CD1c-positive myeloid dendritic cell (primary cell): ENCODE measurements around the gene FCRL3.
"Not testable (repeated sequence)": the region's sequence is repeated elsewhere in the genome, so short reads cannot be mapped to it uniquely, and the experiment has no call there.

ENCODE experiments used
- DNase-seq: peaks from one replicate; pipeline ENCODE4 v3.0.0-alpha.2; 2016; ENCODE audit errors: extremely low spot score

Gene FCRL3

GRCh38 chr1:157700732-157701131, at the start of gene FCRL3:
Gene FCRL3, minus strand, starts transcription at chr1:157700769. Its CDS starts 280 bp downstream, at chr1:157700489.
- no peak for DNase-seq

GRCh38 chr1:157748262-157748817, 47.8 kb upstream of the FCRL3 start:
- DNase-seq: no peak

DNA sequence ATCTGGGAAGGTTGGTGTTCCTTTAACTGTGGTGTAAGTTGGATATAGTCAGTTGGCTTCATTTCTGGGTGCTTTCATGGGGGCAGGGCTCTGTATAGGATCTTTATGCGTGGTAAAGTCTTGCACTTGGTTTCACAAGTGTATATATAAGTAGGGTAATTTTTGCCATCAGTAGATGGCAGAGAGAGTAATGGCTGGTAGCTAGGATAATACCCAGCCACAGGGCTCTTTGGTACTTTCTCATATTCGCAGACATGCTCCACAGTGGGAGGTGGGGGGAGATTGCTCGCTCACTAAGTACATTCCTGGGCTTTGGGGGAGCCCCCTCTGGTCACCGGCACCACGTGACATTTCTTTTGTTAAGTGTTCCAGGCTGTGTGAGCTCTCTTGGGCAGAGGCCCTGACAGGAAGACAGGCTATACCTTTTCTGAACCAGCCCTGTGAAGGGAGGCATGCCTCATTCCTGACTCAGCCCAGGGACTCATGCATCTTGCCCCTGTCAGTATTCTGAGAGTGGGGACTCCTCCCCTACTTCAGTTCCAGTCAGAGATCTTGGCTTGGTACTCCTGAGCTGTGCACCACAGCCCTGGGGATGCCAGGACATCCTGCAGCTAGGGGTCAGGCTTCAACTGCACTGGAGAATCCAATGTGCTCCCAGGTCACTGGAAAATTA, 38.8 kb upstream of the FCRL3 start:
- DNase-seq: no peak

- not testable (repeated sequence) for DNase-seq
Observed at GRCh38 chr1:157735991-157736390, 35.4 kb upstream of the FCRL3 start.

DNA sequence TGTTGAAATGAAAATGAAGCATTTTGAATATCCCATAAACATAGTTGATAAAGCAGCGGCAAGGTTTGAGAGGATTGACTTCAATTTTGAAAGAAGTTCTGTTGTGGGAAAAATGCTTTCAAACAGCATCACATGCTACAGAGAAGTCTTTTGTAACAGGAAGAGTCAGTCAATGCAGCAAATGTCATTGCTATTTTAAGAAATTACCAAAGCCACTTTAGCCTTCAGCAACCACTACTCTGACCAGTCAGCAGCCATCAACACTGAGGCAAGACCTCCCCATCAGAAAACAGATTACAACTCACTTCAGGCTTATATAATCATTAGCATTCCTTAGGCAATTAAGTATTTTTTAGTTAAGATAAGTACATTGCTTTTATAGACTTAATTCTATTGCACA, 33.8 kb upstream of the FCRL3 start:
- DNase-seq: peak; percentile 74

DNA sequence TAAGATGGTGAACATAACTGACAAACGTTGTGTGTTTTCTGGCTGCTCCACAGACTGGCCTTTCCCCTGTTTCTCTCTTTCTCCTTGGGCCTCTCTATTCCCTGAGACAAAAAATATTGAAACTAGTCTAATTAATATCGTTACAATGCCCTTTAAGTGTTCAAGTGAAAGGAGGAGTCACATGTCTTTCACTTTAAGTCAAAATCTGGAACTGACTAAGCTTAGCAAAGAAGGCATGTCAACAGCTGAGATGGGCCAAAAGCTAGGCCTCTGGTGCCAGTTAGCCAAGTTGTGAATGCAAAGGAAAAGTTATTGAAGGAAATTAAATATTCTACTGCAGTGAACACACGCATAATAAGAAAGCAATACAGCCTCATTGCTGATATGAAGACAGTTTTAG, 32.2 kb upstream of the FCRL3 start:
- DNase-seq: no peak

GRCh38 chr1:157725221-157725577, 24.6 kb upstream of the FCRL3 start:
- DNase-seq: peak; percentile 56

GRCh38 chr1:157724537-157725220, 24.1 kb upstream of the FCRL3 start:
- DNase-seq: no peak

DNA sequence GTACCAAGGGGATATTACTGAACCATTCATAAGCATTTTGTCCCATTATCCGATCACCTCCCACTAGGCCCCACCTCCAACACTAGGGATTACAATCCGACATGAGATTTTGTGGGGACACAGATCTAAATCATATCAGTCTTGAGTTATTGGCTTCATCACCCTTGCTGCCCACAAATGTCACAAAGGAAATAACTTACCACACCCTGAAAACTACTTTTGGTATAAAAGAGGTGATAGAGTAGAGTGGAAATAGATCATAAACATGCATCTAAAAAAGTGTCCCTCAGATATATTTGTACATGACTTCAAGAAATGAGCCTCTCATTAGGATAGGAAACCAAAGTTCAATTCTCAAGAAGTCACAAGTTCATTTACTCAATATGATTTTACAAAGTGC, 22.6 kb upstream of the FCRL3 start:
- DNase-seq: no peak

GRCh38 chr1:157721985-157722384, 21.4 kb upstream of the FCRL3 start:
- DNase-seq: no peak

DNA sequence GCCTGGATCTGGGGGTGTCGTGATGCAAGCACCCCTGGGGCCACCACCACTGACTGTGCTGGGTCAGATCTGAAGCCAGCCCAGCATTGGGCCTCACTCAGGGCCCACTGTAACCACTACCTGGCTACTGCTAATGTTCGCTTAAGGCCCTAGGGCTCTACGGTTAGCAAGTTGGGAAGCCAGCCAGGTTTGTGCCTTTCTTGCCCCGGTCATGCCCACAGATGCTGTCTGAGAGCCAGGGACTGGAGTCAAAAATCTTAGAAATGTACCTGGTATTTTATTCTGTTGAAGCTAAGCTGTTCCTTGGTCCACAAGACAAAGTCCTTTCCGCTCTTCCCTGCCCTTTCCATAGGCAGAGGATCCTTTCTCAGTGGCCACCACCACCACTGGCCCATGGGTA, 15.2 kb upstream of the FCRL3 start:
- no peak for DNase-seq

GRCh38 chr1:157711802-157712201, 11.2 kb upstream of the FCRL3 start:
- DNase-seq: no peak

GRCh38 chr1:157704878-157705277, 4.3 kb upstream of the FCRL3 start:
- DNase-seq: peak; percentile 16

- no peak for DNase-seq
Observed at GRCh38 chr1:157703981-157704380, 3.4 kb upstream of the FCRL3 start.

- no peak for DNase-seq
Observed at GRCh38 chr1:157702308-157702825, 1.8 kb upstream of the FCRL3 start.

GRCh38 chr1:157700305-157700704, 264 bp downstream of the FCRL3 start:
- DNase-seq: no peak

DNA sequence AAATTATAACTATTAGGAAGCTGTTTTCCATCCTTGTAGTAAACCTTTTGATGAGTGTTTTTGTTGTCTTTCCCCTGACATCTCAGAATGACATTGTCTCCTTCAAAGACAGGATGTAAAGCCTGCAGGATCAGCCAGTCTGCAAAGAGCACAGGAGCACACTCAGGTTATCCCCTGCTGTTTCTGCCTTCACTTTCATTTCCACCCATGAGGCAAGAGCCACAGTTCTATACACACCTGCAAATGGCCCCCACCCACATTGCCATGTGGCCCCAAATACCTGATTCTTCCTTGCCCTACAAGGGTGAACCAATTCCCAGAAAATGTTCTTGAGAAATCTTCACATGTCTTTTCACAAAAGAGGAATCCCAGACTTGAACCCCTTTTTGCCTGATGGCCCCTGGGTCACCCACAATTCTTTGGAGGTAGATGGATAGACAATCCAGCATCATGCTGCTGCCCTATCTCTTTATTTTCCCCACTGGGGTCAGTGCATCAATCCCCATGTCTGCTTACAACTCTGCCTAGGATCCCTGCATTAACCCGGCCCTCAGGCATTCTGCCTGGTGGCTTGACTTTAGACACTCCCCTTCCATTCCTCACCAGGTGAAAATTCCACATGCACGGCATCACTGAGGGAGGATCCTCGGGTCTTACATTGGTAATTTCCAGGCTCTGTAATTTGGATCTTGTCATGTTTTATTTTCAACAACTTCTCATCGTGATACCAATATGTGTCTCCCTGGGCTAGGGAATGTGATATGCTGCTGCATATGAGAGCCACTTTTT, 2.6 kb downstream of the FCRL3 start:
- DNase-seq: no peak

DNA sequence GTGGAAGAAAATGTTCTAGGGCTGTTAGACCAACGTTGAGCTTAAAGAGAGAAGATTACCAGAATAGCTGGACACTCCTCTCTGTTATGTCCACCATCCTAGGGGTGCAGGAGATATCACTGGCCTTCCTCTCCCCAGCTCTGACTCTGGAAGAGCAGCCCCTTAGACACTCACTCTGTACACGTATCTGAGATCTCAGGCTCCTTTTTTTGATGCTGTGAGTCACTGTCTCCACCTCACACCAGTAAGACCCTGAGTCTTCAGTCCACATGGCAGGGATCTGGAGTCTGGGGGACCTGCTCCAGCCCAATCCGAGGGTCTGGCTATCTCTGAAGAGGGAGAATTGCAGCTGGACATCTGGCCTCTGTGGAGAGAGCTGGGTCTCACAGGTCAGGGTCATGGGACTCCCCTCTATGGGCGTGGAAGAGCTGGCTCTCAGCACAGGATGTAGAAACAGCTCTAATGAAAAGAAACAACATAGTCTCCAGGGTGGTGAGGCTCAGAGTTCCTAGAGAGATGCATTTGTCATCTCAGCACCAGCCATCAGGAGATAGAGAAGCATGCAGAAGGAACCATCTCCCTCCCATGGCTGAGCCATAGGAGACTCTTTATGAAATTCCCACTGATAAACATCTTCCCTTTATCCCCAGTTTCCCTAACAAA, 3.5 kb downstream of the FCRL3 start:
- DNase-seq: no peak

GRCh38 chr1:157695417-157695816, 5.2 kb downstream of the FCRL3 start:
- DNase-seq: no peak

DNA sequence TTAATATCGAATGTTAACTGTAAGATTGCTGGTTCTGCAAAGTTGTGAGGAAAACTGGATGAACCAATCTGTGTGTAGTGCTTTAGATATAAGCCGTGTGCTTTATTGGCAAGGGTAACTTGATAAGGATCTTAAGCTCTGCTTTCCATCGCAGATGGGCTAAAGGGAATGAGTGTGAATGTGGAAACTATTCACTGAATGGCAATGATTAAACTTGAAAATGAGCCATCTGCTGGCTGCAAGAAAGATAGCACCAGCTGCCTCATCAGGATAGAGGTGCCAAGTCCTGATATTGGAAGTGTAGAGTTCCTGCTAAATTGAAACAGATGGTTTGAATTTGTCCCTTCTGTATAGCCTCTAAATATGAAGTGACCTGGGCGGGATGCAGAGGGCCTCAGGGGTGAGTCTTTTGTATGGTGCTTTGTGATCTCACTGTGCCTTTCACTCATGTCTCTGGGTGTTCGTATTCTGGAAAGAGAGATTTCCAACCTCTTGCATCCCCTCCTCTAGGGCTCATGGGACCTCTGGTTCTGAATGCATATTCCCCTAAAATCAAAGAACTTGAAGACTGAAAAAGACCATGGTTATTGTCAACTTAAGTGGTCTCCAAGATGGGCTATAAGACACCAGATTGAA, 9.2 kb downstream of the FCRL3 start:
- DNase-seq: peak; percentile 33

DNA sequence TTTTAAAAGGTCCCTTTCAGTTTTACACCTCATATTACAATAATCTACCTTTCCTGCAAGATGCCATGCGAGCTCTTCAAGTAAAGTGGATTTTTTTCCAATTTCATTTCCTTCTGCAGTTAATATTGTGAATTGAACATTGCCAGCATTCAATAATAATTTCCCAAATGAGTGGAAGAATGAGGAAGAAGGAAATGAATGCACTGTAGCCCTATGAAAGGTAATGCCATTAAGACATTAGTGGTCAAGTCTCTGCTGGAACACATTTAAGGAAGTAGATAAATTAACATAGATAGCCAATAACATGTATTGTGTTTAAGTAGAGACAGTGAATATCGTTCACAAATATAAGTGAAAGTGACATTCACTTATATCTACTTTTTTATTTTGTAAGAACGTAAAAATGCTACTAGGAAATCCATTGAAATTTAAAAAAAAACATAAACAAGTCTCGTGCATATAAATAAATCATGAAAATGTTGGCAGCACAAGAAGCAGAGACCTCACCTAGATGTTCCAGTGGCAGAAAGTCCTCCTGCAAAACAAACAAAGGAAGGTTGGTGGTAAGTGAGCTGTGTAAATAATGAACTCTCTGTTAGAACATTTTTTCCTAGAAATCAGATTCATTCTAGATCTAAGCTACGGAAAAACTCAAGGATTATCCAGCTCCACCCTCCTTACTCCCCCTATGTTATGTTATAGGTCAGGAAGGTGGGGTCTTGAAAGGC, 17.7 kb downstream of the FCRL3 start:
- no peak for DNase-seq
